A549 (cell line): ENCODE data around the gene CARNS1. TPM values are rescaled to one million over a fixed set of nuclear protein-coding genes. Genes with fewer than 3 reads are reported as not detected.

Experiments
- ATAC-seq, 2 experiments: fragments of 200-7000 bp in 1 of 2; fragments of >200 bp in 1 of 2; cut with Nextera tagmentation in 1 of 2; cut with Tn5 transposase in 1 of 2; 3 replicates each; pipeline versions ENCODE4 v1.8.0 to v1.9.1; 2018 to 2020; ENCODE audit warnings: mild to moderate bottlenecking in 1 of 2, moderate library complexity in 1 of 2
- CTCF ChIA-PET: fragments of 300-600 bp; sonication (Branson Sonifier 250); formaldehyde crosslinking; extraction: SDS; loops from one replicate; lab custom pipeline; 2021; ENCODE audit warnings: antibody characterized with exemption, inconsistent platforms; lab: Yijun Ruan, JAX
- POLR2A ChIA-PET: fragments of 350-600 bp; formaldehyde crosslinking; extraction: SDS; loops from one replicate; lab custom pipeline; 2021; ENCODE audit warnings: antibody characterized with exemption, inconsistent platforms; lab: Yijun Ruan, JAX
- DNase-seq, 2 experiments: peaks; one replicate each; pipeline versions ENCODE4 v3.0.0 to v3.0.0-alpha.2; 2011 to 2016; ENCODE audit warnings: low read depth in 1 of 2, low spot score in 1 of 2
- FAIRE-seq: peaks from 2 replicates; lab custom pipeline; 2011; peaks lifted over from hg19 to GRCh38; lab: Jason Lieb, UNC
- H3K27ac ChIP-seq, 2 experiments: fragments of >200 bp; sonication (Bioruptor Twin); formaldehyde crosslinking; 3 replicates each; pipeline ENCODE4 v1.5.1; 2016 to 2017
- H3K4me1 ChIP-seq: fragments of >200 bp; sonication (Bioruptor Twin); formaldehyde crosslinking; 3 replicates; pipeline ENCODE4 v1.6.1; 2016
- H3K4me2 ChIP-seq: fragments of >200 bp; sonication (Bioruptor Twin); formaldehyde crosslinking; 3 replicates; pipeline ENCODE4 v1.6.1; 2016
- H3K4me3 ChIP-seq: fragments of >200 bp; sonication (Bioruptor Twin); formaldehyde crosslinking; 3 replicates; pipeline ENCODE4 v1.5.1; 2016
- H3K9me3 ChIP-seq: fragments of >200 bp; sonication (Bioruptor Twin); formaldehyde crosslinking; 3 replicates; pipeline ENCODE4 v1.6.1; 2016
- BHLHE40 ChIP-seq: IDR thresholded peaks from 2 replicates; pipeline ENCODE4 v1.6.1; 2012; ENCODE audit warnings: low read depth, low read length, inconsistent platforms
- CBX2 ChIP-seq: fragments of 200-600 bp; sonication (generic); IDR thresholded peaks from 2 replicates; pipeline ENCODE4 v1.6.1; 2016; ENCODE audit warnings: low read depth, mild to moderate bottlenecking, borderline replicate concordance
- CEBPB ChIP-seq, 2 experiments: fragments of >200 bp in 1 of 2; sonication (Bioruptor Twin) in 1 of 2; formaldehyde crosslinking in 1 of 2; IDR thresholded peaks; 2 replicates each; pipeline ENCODE4 v1.6.1; 2012 to 2016
- CHD2 ChIP-seq: fragments of 150-350 bp; IDR thresholded peaks from 2 replicates; pipeline ENCODE4 v1.6.1; 2014; ENCODE audit warnings: low read length; ENCODE audit not compliant: partially characterized antibody
- CHD4 ChIP-seq: fragments of 200-600 bp; sonication (generic); IDR thresholded peaks from 2 replicates; pipeline ENCODE4 v1.6.1; 2016; ENCODE audit warnings: antibody characterized with exemption, mild to moderate bottlenecking, borderline replicate concordance
- ESRRA ChIP-seq: fragments of 150-350 bp; IDR thresholded peaks from 2 replicates; pipeline ENCODE4 v1.6.1; 2014; ENCODE audit warnings: mild to moderate bottlenecking, low read length, borderline replicate concordance
- FOXS1 ChIP-seq: fragments of 250-450 bp; sonication (Bioruptor Pico); IDR thresholded peaks from 2 replicates; pipeline ENCODE4 v1.5.0; 2020; ENCODE audit warnings: mild to moderate bottlenecking, moderate library complexity
- HDAC2 ChIP-seq: fragments of 200-600 bp; sonication (generic); IDR thresholded peaks from 2 replicates; pipeline ENCODE4 v1.6.1; 2016
- HOXA7 ChIP-seq: fragments of 250-450 bp; sonication (Bioruptor Pico); IDR thresholded peaks from 2 replicates; pipeline ENCODE4 v1.5.0; 2020; ENCODE audit warnings: mild to moderate bottlenecking, moderate library complexity
- JUN ChIP-seq, 2 experiments: fragments of >200 bp; sonication (Bioruptor Twin); formaldehyde crosslinking; IDR thresholded peaks; 2 replicates in 1 of 2; 3 replicates in 1 of 2; pipeline ENCODE4 v1.6.1; 2016 to 2017
- KDM5A ChIP-seq: fragments of 200-600 bp; sonication (generic); IDR thresholded peaks from 2 replicates; pipeline ENCODE4 v1.6.1; 2016; ENCODE audit warnings: antibody characterized with exemption, mild to moderate bottlenecking
- MAFK ChIP-seq: fragments of 450-650 bp; IDR thresholded peaks from 2 replicates; pipeline ENCODE4 v1.6.1; 2014; ENCODE audit not compliant: partially characterized antibody
- MYC ChIP-seq: IDR thresholded peaks from 2 replicates; pipeline ENCODE4 v1.6.1; 2012; ENCODE audit warnings: mild to moderate bottlenecking, inconsistent platforms, low read length, improper control_type of control experiment, borderline replicate concordance
- RAD21 ChIP-seq, 2 experiments: fragments of >200 bp in 1 of 2; sonication (Bioruptor Twin) in 1 of 2; formaldehyde crosslinking in 1 of 2; IDR thresholded peaks in 1 of 2; conservative IDR thresholded peaks in 1 of 2; 2 replicates in 1 of 2; 3 replicates in 1 of 2; pipeline ENCODE4 v1.6.1; 2012 to 2018; ENCODE audit warnings: inconsistent platforms in 1 of 2
- RNF2 ChIP-seq: fragments of 200-600 bp; sonication (generic); IDR thresholded peaks from 2 replicates; pipeline ENCODE4 v1.6.1; 2016; ENCODE audit warnings: low read depth, mild to moderate bottlenecking, antibody characterized with exemption, moderate library complexity, borderline replicate concordance
- ZFP36 ChIP-seq: fragments of 450-650 bp; IDR thresholded peaks from 2 replicates; pipeline ENCODE4 v1.6.1; 2014; ENCODE audit warnings: borderline replicate concordance; ENCODE audit not compliant: partially characterized antibody
- ZSCAN20 ChIP-seq: fragments of 250-450 bp; sonication (Bioruptor Pico); IDR thresholded peaks from 2 replicates; pipeline ENCODE4 v1.8.0; 2022; ENCODE audit warnings: mild to moderate bottlenecking, moderate library complexity
- WGBS: methylation state at CpG from one replicate; pipeline ENCODE4 v1.1.6; 2017; ENCODE audit errors: missing lambda C conversion rate; 5-methylcytosine and 5-hydroxymethylcytosine counted together
- polyA plus RNA-seq, 4 experiments: library from polyadenylated mRNA; depleted of rRNA in 3 of 4; stranded (reverse); fragments of >200 nt; fragmentation: RNase III in 1 of 4; extraction: RNeasy Plus Mini Kit Qiagen cat#74134 plus additional on column Dnase treatment in 1 of 4; gene quantifications; 2 replicates in 3 of 4; 3 replicates in 1 of 4; pipeline ENCODE4 v1.2.3, GENCODE V29; 2011 to 2017
- TF ChIP-seq, protein P1 (sequence below): fragments of 450-650 bp; IDR thresholded peaks from 2 replicates; pipeline ENCODE4 v1.6.1; 2014; ENCODE audit warnings: antibody characterized with exemption
- TF ChIP-seq, protein P2 (sequence below): fragments of >200 bp; sonication (Bioruptor Twin); formaldehyde crosslinking; IDR thresholded peaks from 2 replicates; pipeline ENCODE4 v1.6.1; 2016
- TF ChIP-seq, protein P3 (sequence below): IDR thresholded peaks from 2 replicates; pipeline ENCODE4 v1.6.1; 2012
- TF ChIP-seq, protein P4 (sequence below): fragments of >200 bp; sonication (Bioruptor Twin); formaldehyde crosslinking; IDR thresholded peaks from 3 replicates; pipeline ENCODE4 v1.5.1; 2016

The CARNS1 gene
- polyA plus RNA-seq, 2 of the 4 experiments (the other 2 are of a cell fraction): 0.08 to 0.10 TPM

DNA sequence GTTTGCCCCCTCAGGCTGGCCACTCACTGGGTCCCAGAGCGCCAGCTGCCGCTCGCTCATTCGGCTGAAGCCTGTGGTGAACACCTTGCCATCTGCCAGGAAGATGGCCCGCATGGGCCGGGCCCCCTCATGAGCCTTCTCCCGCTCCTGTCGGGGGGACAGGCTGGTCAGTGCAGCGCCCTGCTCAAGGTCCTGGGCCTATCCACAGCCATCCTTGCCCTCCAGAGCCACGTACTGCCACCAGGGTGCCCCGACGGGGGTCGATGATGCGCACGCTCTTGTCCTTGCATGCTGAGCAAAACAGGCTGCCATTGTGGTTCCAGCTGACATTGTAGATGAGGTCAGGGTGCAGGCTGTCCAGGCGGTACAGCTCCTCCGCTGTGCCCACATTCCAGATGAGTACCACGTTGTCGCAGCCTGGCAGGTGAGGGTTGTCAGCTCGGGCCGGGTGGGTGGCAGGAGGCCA is 25.7 kb downstream of the CARNS1 start:
- peaks cover 23% of the 10 kb centered on the region for H3K4me1 ChIP-seq

DNA sequence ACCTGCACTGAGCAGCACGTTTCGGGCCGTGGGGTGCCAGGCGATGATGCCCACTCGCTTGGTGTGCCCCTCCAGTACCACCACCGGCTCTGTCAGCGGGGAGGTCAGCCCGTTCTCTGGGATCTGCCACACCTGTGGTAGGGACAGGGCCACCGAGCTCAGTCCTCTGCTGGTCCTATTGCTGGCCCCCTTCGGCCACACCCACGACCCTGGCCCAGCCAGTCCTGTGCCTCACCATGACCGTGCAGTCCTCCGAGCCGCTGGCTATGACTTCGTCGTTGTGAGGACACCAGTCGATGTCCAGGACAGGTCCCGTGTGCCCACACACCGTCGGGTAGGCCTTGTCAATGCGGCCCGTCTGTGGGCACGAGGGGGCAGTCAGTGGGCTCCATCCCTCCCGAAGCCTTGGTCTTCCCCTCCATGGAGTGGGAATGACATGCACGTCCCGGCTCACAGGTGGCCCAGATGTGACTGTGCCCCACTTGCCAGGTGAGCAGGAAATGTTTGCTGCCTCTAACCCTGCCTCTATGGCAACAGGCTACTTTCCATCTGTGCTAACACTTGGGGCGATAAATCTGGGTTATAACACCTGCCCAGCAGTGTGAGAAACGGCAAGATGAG is 26.4 kb downstream of the CARNS1 start:
- 89% methylated on average over 24 of the region's 28 CpGs for WGBS
- Histone ChIP-seq H3K4me1 (peaks cover 16% of the 10 kb centered on the region), H3K27ac (no peak overlapping the region), H3K9me3 (no peaks in the 10 kb centered on the region), H3K4me2 (peak overlapping the region; percentile 95; the same call in 1 of the 3 replicates), H3K4me3 (no peak overlapping the region)
- ATAC-seq: no peak
- FAIRE-seq: no peak
- no peak for TF ChIP-seq BHLHE40
- no peak for TF ChIP-seq ESRRA
- TF ChIP-seq MAFK: no peak
- TF ChIP-seq RNF2: no peak
- TF ChIP-seq ZSCAN20: no peak
- TF ChIP-seq RAD21 (conservative IDR thresholded peaks at IDR 0.05 in 1 of 2, IDR thresholded peaks at IDR 0.05 in 1 of 2): no peak
- TF ChIP-seq HDAC2: no peak
- TF ChIP-seq ZFP36: no peak
- TF ChIP-seq, protein P1, sequence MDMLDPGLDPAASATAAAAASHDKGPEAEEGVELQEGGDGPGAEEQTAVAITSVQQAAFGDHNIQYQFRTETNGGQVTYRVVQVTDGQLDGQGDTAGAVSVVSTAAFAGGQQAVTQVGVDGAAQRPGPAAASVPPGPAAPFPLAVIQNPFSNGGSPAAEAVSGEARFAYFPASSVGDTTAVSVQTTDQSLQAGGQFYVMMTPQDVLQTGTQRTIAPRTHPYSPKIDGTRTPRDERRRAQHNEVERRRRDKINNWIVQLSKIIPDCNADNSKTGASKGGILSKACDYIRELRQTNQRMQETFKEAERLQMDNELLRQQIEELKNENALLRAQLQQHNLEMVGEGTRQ: no peak
- no peak for TF ChIP-seq CHD2
- TF ChIP-seq CEBPB (IDR thresholded peaks at IDR 0.05): no peak
- TF ChIP-seq FOXS1 (CRISPR knock-in tag): no peak
- no peak for TF ChIP-seq CHD4
- TF ChIP-seq HOXA7 (CRISPR knock-in tag): no peak
- TF ChIP-seq MYC: no peak
- no peak for TF ChIP-seq JUN (IDR thresholded peaks at IDR 0.05)
- TF ChIP-seq CBX2: no peak
- TF ChIP-seq KDM5A: no peak
- TF ChIP-seq, protein P2, sequence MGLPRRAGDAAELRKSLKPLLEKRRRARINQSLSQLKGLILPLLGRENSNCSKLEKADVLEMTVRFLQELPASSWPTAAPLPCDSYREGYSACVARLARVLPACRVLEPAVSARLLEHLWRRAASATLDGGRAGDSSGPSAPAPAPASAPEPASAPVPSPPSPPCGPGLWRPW: no peak
- no peak for DNase-seq
- ChIA-PET POLR2A (interaction anchor here (1.2 to 1.6 kb wide), 2 partner anchors 13 to 27 kb away, joined by 3 to 5 read pairs; partner anchors contain the start of gene RPS6KB2), CTCF (interaction anchor here (1.3 to 1.5 kb wide), 2 partner anchors 23 kb away, joined by 4 read pairs; no protein-coding TSS in a partner anchor)

More for the DNA sequence above, 25.7 kb downstream of the CARNS1 start:
- no peaks in the 10 kb centered on the region for H3K9me3 ChIP-seq
- TF ChIP-seq, protein P3, sequence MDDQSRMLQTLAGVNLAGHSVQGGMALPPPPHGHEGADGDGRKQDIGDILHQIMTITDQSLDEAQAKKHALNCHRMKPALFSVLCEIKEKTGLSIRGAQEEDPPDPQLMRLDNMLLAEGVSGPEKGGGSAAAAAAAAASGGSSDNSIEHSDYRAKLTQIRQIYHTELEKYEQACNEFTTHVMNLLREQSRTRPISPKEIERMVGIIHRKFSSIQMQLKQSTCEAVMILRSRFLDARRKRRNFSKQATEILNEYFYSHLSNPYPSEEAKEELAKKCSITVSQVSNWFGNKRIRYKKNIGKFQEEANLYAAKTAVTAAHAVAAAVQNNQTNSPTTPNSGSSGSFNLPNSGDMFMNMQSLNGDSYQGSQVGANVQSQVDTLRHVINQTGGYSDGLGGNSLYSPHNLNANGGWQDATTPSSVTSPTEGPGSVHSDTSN: 0 out of 2 replicates have a peak, but pooled peaks have one; percentile 6
- TF ChIP-seq, protein P4, sequence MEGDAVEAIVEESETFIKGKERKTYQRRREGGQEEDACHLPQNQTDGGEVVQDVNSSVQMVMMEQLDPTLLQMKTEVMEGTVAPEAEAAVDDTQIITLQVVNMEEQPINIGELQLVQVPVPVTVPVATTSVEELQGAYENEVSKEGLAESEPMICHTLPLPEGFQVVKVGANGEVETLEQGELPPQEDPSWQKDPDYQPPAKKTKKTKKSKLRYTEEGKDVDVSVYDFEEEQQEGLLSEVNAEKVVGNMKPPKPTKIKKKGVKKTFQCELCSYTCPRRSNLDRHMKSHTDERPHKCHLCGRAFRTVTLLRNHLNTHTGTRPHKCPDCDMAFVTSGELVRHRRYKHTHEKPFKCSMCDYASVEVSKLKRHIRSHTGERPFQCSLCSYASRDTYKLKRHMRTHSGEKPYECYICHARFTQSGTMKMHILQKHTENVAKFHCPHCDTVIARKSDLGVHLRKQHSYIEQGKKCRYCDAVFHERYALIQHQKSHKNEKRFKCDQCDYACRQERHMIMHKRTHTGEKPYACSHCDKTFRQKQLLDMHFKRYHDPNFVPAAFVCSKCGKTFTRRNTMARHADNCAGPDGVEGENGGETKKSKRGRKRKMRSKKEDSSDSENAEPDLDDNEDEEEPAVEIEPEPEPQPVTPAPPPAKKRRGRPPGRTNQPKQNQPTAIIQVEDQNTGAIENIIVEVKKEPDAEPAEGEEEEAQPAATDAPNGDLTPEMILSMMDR: no peak
- TF ChIP-seq, all 56 proteins: peak for 1
- FAIRE-seq (no peak), ATAC-seq (no peak), DNase-seq (no peak)
- ChIA-PET CTCF (interaction anchor here (0.8 to 1.5 kb wide), 3 partner anchors 22 to 39 kb away, joined by 4 read pairs; partner anchors contain the start of gene PPP1CA), POLR2A (interaction anchor here (1.2 to 1.6 kb wide), 2 partner anchors 13 to 27 kb away, joined by 3 to 5 read pairs; partner anchors contain the start of gene RPS6KB2)
- Histone ChIP-seq H3K27ac (no peak overlapping the region), H3K4me3 (no peak overlapping the region), H3K4me2 (no peak overlapping the region)
- 93% methylated on average over 16 of the region's 21 CpGs for WGBS
